HG02884 (cell line): ENCODE data around the gene EPYC.
A peak's percentile ranks its signal among the peaks of the same experiment; 100 is the strongest.
"Not testable (repeated sequence)": the region's sequence is repeated elsewhere in the genome, so short reads cannot be mapped to it uniquely, and the experiment has no call there.

Experiments
- ATAC-seq: cut with Tn5 transposase; IDR thresholded peaks from one replicate; pipeline ENCODE4 v1.9.1; 2021; ENCODE audit warnings: mild to moderate bottlenecking, moderate library complexity; ENCODE audit not compliant: unreplicated experiment

EPYC gene

DNA sequence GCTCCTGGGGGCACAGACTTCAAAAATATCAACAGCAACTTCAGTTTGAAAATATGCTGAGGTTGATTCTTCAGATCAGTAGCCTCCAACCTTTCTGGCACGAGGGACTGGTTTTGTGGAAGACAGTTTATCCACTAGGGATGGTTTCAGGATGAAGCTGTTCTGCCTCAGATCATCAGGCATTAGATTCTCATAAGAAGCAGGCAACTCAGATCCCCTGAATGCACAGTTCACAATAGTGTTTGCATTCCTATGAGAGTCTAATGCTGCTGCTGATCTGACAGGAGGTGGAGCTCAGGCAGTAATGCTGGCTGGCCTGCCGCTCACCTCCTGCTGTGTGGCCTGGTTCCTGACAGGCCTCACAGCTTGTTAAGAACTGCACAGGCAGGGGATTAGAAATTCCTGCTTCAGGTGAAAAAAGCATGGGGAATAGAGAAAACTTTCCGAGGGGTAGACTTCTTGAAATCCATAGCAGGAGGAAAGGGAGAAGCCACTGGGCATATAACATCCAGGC, 12.8 kb downstream of the EPYC start:
- no peak for ATAC-seq

DNA sequence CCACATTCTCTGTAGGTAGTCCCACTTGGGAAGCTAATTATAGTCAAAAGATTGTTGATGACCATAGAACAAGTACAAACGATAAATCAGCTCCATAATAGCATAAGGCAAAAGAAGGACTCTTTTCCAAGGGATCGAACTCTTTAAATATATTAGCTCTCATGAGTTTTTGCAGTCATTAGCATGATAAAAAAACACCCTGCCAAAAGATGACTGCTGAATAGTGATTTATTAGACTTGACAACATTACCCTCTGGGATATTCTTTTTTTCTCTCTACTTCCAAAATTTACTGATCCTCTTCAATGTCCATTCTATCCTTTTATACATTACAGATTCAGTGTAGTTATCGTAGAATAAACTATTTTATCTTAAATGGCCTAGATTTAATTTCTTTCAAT, 14.2 kb downstream of the EPYC start:
- ATAC-seq, result no peak

DNA sequence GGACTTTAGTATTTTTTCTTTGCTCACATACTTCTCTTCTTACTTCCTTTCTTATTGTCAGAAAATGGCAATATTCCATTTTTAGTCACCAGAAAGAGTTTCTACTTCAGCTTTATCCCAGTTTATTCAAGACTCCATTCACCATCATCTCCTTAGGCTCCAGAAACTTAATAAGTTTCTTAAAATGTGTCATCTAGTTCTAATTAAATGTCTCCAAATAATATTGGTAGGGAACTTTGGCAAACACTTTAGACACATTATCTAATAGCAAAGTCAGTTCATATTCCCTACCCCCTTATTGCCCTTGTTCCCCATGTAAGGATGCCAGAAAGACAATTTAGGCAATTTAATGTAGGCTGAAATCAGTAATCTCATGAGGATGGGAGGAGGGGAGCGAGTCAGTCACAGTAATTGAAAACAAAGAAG, 15.1 kb downstream of the EPYC start:
- ATAC-seq, result no peak

DNA sequence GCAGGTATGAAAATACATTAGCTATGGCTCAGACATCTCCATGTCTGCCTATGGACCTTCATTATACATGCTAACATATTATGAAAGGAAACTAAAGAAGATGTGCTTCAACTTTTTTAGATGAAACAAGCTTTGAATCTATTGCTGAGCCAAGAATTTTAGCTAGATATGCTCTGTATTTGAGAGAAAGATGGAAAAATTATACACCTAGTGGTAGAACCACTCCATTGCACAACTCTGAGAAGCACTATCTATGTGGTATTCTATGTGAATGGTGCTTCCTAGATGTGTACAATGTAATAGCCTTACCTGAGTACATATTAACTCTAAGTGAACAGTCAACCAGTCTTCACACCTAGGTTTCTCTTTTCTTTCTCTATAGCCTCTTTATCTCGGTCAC, 17.3 kb downstream of the EPYC start:
- ATAC-seq, result peak; percentile 63

DNA sequence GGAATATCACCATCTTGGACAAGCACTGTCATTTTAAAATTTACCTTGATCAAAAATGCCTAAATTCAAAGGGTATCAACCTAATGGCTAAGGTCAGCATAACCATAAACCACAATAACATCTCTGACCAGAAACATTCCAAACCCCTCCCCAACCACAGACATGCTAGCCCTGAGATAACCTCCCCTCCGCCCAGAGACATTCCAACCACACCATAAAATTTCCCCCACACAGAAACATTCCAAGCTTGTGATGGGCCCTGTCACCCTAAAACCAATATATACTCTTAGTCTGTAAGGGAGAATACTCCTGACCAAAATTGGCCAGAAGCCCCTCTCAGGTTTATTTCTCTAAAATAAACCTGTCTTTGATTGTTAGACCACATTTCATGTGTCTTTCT, 17.7 kb downstream of the EPYC start:
- no peak for ATAC-seq

DNA sequence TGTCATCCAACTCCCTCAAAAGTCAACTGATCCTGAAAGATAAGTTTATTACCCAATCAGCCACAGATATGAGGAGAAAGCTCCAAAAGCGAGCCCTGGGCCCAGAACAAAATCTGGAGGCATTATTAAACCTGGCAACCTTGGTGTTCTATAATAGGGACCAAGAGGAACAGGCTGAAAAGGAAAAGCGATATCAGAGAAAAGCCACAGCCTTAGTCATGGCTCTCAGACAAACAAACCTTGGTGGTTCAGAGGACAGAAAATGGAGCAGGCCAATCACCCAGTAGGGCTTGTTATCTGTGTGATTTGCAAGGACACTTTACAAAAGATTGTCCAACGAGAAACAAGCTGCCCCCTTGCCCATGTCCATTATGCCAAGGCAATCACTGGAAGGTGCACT, 19.4 kb downstream of the EPYC start:
- not testable (repeated sequence) for ATAC-seq

DNA sequence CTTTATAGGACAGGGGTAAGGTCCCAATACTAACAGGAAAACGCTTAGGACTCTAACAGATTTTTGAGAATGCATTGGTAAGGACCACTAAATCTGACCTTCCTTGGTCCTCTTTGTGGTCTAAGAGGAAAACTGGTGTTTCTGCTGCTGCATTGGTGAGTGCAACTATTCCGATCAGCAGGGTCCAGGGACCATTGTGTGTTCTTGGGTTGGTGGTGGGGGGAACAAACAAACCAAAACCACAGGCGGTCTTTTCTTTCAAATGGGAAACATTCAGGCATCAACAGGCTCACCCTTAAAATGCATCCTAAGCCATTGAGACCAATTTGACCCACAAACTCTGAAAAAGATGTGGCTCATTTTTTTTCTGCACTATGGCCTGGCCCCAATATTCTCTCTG, 20.7 kb downstream of the EPYC start:
- ATAC-seq, result no peak

DNA sequence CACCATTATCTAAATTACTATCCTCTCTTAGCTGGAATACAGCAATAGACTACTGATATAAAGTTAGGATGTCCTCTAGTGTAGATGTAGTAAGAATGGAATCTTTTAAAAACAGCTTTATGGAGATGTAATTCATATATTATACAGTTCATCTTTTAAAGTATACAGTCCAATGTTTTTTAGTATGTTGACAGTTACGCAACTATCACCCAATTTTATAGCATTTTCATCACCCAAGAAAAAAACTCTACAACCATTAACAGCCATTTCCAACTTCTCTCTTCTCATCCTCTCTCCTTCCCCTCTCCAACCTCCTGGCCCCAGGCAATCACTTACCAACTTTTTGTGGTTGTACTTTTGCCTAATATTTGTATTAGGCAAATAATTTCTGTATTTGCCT, 22.6 kb downstream of the EPYC start:
- no peak for ATAC-seq

DNA sequence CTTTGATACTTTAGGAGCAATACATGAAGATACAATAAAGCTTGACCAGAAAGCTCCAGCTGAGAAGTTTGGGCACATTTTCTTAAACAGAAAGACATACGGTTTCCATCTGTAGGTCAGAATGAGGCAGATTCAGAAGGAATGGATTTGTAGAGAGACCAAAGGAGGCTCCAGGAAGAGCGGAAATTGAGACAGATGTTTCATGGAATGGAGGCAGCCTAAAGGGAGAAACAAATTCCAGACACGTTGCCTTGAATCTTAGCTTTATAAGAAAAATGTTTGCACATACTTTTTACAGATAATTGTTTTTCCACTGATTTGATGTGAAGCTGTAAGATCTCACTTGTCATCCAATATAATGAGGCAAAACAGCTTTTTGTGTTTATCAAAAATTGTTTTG, 24.8 kb downstream of the EPYC start:
- ATAC-seq, result no peak

DNA sequence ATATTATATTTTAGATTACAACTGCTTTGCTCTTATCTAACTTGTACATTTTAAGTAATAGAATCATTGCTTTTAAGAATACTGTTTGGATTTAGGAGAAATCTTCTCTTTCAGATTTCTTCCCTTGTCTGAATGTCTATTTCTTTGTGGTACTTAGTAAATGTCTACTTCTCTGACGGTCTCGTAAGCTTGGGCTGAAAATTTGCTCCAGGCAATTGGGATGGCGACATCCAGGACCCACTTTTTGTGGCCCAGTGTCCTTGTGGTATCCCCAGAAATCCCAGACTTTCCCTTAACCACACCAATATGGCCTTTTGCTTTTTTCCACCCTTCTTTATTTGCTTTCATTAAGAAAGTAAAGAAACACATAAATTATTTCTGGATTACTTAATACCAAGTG, 25.8 kb downstream of the EPYC start:
- ATAC-seq, result no peak

DNA sequence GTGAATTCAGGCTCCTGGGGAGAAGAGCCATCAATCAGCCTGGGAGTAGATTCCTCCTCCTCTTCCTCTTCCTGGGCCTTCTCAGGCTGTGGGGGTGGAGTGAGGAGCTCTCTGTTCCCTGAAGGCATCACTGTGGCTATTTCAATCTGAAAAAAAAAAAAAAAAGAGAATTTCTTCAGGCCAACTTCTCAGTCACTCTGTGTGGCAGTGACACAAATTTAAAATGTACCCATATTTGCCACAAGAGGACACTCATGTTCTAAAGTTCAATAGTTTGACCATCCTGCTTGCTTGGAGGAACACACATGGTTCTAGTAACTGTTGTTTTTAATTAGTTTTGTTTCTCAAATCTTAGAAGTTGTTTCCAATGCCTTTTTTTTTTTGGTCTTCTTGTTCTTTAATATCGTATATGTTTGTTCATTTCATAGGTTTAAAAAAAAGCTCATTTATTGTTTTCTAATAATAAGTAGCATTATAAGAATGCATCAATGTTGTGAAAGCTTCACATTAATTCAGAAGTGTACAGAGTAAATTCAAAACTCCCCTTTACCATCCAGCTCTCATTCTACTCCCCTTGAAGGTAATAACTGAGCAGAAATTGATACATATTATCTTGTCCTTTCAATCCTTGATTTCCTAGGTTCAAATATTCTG, 26.5 kb downstream of the EPYC start:
- ATAC-seq, result peak; percentile 90

DNA sequence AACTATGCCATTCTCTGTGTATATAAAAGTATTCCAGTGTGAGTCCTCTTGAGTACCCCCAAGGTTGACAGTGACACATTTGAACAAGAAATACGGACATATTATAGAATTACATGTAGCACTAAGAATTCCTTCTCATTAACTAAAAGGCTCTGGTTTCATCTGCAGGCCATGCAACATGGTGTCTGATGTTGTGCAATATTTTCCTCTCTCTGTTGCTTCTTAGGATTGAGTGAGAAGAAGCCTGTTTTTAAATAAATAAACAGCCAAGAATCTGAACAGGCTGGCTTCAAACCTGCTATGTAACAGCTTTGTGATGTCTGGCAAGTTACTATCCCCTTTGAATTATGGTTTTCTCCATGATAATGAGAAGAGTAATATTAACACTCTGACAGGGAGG, 27.5 kb downstream of the EPYC start:
- ATAC-seq, result no peak

DNA sequence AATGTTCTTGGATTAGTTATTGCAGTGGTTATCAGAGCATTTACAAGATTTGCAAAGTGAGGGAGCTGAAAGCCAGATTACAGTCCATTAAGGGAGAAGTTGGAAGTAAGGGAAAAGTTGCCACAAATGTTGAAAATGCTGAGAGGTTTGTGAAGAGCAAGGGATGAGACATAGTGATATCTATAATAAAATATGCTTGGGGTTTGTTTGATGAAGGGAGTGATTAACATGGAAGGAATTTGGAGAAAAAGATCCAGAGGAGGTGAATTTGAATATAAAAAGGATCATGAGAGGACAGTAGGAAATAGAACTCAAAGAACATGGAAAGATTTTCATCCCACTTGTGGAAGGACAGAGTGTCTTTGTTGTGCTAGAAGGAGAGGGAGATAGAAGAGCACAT, 30.5 kb downstream of the EPYC start:
- no peak for ATAC-seq

DNA sequence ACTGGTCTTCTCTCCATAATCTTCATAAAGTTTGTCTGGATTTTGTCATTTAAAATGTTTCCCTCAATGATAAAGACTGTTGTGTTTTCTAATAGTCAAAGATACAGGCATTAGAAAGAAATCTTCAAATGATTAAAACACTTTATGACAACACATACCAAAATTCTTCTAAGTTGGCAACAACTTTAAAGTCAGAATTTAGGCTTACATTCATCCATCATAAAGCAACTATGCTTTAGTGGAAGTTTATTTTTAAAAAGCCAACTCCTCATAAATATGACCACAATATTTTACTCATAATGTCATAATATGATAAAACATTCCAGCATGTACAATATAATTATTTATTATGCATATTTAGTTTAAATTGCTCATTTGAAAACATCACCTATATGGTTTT, 32.5 kb downstream of the EPYC start:
- ATAC-seq, result no peak

DNA sequence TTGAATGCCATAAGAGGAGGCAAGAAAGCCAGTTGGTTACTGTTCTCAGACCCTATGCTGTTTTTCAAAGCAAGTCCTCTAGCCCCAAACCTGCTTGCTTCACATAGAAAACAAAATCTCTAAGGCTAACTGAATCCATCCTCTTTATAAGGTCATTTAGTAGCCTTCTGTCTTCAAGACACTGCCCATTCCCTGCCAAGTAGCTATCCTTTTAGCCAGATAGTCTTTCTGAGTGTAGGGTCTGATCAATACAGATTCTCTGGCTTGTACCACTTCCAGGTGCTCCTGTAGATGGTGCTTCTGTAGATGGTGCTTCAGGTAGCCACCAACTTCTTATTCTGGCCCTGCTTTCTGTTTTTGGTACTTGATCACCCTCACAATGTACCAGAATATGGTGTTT, 33.9 kb downstream of the EPYC start:
- ATAC-seq, result no peak

DNA sequence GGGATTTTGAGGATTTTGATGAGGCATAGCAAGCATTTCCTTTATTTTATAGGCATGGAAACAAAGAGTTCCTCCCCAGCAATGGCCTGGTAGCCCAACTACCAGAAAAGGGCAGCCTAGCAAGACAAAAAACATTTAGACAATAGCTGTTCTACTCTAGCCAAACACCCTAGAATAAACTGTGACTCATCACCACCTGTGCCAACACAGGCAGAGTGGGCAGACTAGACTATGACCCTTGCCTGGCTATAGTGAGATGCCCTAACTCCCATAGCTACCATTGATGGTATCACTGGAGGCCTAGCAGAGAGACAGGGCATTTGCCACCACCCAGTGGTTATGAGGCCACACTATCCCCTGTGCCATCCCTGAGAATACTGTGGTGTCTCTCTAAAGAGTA, 34.3 kb downstream of the EPYC start:
- ATAC-seq, result no peak

DNA sequence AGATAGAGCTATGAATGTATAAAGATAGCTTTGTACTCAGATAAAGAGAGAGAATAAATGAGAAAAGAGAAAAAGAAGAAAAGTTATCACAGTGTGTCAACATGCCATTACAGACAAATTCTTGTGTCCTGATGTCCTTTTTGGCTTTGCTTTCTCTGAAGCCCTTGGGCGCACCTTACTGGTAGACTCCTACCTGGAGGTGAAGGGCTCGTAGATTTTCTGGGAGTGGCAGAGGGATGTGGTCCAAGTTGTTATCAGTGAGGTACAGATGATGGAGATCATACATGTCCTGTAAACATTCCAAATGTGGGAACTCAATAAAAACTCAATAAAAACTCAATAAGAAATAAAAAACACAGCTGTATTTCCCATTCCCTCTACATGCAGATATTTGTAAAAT, 34.9 kb downstream of the EPYC start:
- no peak for ATAC-seq

DNA sequence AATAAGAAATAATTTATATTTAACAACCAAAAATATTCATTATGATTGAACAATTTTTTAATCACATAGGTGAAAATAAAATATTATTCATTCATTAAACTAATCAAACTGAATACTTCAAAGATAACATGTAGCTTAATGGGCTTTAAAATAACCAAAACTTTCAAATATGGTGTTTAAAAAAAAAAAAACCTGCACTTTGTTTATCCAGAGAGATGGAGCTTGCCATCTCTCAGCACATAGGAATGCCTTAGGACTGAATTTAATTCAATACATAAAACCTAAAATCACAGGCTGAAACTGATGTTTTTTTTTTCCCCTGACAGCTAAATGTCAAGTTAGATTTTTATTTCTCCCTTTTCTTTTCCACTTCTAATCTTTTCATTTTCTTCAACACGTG, 35.4 kb downstream of the EPYC start:
- no peak for ATAC-seq

DNA sequence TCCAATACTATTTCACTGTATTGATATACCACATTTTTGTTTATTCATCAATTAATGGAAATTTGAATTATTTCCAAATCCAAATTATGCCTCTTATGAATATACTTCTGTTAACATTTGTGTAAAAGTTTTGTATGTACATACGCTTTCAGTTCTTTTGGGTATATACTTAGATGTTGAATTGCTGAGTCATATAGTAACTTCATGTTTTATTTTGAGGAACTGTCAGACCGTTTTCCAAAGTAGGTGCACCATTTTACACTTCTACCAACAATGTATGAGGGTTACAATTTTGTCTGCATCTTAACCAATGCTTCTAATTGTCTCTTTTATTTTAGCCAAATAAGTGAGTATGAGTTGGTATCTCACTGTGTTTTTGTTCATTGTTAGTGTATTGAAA, 39.6 kb downstream of the EPYC start:
- peak; percentile 80 for ATAC-seq

DNA sequence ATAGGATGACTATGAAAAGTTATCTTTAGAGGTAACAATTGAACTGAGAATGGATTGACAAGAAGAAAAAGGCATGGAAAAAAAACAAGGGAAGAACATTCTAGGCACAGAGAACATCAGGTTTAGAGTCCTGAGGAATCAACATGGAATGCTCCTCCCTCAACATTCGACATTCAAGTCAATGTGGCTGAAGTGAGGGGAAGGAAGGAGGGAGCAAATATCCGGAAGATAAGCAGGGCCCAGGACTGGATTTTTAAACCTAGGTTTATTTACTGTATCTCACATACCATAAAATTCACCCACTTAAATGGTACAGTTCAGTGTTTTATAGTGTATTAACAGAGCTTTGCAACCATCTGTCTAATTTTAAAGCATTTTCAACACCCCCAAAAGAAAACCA, 40.2 kb downstream of the EPYC start:
- ATAC-seq, result no peak

DNA sequence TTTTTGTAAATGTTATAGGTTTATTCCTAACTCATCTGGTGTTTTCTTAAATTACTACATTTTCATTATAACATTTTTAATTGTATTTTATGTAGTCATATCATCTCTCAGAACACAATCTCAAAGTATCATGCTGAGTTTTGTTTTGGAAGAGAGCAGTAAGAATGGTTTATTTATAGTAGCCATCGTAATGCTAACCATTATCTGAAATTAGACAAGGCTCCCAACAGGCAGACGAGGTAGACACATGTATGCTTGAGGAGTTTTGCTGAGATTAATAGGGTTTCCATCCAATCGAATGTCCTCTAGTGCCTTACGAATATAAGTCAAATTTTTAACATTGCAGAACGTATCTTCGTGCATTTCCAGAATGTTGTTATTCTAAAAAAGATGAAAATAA, 40.8 kb downstream of the EPYC start:
- ATAC-seq, result no peak

DNA sequence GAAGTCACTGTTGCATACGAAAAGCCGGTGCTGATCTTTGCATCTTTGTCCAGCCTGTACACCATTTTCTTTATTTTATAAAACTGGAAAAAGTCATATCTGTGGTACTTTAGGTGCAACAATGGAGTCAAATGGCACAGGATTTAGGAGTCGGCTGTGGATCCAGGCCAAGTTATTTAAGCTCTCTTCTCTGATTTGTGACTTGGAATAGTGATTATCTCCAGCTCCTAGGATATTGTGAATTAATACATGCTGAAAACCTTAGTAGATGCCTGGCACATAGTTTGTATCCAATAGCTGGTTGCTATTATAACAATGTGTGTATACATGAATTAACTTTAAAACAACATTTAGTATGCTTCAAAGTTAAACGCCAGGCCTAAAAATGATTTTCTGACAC, 43.6 kb downstream of the EPYC start:
- no peak for ATAC-seq

DNA sequence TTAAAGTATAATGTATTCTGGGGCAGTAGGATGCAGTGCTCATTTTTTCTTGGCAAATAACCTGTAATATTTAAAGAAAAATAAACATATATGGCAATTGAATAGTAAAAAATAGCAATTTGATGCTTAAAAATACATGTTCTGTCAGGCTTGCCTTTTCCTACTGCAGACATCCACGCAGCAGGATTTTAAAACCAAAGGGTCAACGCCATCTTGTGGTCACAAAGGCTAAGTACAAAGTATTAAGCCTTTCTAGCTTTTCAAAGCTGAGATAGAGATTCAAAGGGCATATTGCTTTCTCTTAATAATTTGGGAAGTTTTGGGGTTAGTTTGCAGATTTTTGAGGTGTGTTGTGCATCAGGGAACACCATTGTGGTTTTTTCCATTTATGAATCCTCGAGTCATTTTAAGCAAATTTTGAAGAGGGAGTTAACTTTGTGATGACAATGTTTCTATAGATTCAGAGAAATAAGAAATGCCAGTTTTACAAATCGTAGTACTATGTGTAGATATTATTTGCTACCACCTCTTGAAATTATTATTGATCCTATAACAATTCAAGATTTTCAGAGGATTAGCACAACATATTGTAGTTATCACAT, 45.1 kb downstream of the EPYC start:
- ATAC-seq, result peak; percentile 85
